ENCODE measurements around the gene EPM2A. TPM values are rescaled to one million over a fixed set of nuclear protein-coding genes. Genes with fewer than 3 reads are reported as not detected.

Gene EPM2A
- 15.8 and 21.9 TPM in 2 replicates for total RNA-seq

DNA sequence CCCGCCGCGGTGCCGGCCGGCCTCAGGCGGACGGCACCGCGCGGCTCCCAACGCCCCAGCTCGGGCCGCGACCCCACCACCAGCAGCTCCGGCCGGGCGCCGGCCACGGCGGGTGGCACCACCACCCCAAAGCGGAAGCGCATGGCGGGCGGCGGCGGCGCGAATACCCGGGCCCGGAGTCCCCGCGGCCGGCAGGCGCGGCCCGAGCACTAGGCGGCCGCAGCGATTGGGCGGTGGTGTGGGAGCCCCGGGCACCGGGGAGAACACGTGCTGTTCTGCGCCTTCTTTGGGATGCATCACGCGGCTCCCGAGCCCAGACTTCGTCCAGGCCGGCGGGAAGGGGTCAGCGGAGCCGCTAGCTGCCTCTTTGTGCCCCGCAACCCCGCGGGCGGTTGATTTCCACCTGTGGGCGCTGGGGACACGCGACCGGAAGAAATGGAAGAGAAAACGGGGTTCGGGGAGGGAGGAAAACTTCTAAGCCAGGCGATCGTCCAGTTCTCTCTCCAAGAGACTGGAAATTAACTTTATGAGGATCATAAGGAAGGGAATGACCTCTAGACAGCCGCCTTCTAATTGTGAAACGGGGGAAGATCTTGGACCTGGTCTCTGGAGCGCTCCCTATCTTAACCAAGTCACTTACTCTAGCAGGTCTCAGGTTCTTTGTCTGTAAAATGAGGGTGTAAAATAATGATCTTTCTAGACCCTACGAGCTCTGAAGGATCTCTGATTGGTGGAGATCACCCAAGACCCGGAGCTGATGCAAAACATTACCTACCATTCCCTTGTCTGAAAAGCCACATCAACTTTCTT is at the start of gene EPM2A:
Gene EPM2A (minus strand): TSS at position 165 of the 810 bp plus-strand sequence. CDS start 22 bp downstream, at position 143.
- peak; percentile 76 for ATAC-seq (ENCODE audit: low read depth)

DNA sequence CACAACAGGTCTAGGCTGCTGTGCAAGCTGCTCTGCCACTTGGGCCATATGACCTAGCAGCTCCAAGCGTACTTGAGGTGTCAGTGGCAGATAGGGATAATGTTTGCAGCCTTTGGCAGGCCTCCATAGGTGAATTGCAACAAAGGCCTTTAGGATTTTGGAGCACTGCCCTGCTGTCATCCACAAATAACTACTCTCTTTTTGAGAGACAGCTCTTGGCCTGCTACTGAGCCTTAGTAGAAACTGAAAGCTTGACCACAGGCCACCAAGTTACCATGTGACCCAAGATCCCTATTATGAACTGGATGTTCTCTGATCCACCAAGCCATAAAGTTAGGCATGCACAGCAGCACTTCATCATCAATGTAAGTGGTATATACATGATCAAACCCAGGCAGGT is 49.4 kb upstream of the EPM2A start:
- H3K4me1 Mint-ChIP-seq = no peaks in the 10 kb centered on the region
- H3K9me3 Mint-ChIP-seq = peaks cover 5% of the 10 kb centered on the region
- TF ChIP-seq, protein P1, sequence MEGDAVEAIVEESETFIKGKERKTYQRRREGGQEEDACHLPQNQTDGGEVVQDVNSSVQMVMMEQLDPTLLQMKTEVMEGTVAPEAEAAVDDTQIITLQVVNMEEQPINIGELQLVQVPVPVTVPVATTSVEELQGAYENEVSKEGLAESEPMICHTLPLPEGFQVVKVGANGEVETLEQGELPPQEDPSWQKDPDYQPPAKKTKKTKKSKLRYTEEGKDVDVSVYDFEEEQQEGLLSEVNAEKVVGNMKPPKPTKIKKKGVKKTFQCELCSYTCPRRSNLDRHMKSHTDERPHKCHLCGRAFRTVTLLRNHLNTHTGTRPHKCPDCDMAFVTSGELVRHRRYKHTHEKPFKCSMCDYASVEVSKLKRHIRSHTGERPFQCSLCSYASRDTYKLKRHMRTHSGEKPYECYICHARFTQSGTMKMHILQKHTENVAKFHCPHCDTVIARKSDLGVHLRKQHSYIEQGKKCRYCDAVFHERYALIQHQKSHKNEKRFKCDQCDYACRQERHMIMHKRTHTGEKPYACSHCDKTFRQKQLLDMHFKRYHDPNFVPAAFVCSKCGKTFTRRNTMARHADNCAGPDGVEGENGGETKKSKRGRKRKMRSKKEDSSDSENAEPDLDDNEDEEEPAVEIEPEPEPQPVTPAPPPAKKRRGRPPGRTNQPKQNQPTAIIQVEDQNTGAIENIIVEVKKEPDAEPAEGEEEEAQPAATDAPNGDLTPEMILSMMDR (IDR thresholded peaks at IDR 0.05) = no peak
- H3K27ac Mint-ChIP-seq = no peak overlapping the region
- intact Hi-C loops (cut with micrococcal nuclease) = no loop called here
- H3K36me3 Mint-ChIP-seq (ENCODE audit: low read depth) = peaks cover 4% of the 10 kb centered on the region
- ATAC-seq (ENCODE audit: low read depth) = no peak
- POLR2A ChIA-PET = no interaction called here
- CTCF ChIA-PET = no interaction called here
- H3K27me3 Mint-ChIP-seq = no peaks in the 10 kb centered on the region
- no peak overlapping the region for H3K4me3 Mint-ChIP-seq
- DNase-seq = no peak

More for the DNA sequence above, at the start of gene EPM2A:
- Mint-ChIP-seq H3K36me3 (ENCODE audit: low read depth) (peaks cover 10% of the 10 kb centered on the region), H3K9me3 (no peaks in the 10 kb centered on the region), H3K27me3 (no peaks in the 10 kb centered on the region), H3K4me3 (peak within 1 kb of the TSS; percentile 96), H3K27ac (peak within 1 kb of the TSS; percentile 99), H3K4me1 (peaks cover 26% of the 10 kb centered on the region)
- intact Hi-C loops (cut with micrococcal nuclease) = loop anchor here (1.0 to 10.0 kb wide), 9 partner anchors 31 to 1891 kb away; partner anchors contain the start of genes FBXO30, LTV1, SF3B5 and SHPRH
- ChIA-PET CTCF (interaction anchor here (1.3 kb wide), 1 partner anchor 80 kb away, joined by 3 read pairs; no protein-coding TSS in a partner anchor), POLR2A (interaction anchor here (0.5 to 4.7 kb wide), 14 partner anchors 76 to 1893 kb away, joined by 3 to 75 read pairs (median 4); partner anchors contain the start of genes FBXO30, LTV1 and SHPRH)
- DNase-seq = peak; percentile 80
- TF ChIP-seq, protein P1 (IDR thresholded peaks at IDR 0.05) = no peak

DNA sequence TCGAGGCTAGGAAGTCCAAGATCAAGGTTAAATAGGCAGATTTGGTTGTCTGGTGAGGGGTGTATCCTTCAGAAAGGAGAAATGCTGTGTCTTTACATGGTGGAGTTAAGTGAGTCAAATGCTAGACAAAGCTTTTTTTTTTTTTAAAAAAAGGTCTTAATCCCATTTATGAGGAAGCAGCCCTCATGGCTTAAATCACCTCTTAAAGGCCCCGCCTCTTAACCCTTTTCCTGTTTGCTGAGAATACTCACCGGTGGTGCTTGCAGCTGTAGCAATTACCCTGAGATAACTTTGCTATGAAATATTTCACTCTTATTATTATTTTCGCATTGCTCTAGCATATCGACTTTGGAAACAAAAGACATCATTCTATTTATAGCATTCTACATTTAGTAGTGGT is 48.5 kb upstream of the EPM2A start:
- Mint-ChIP-seq H3K9me3 (peaks cover 5% of the 10 kb centered on the region), H3K36me3 (ENCODE audit: low read depth) (peaks cover 4% of the 10 kb centered on the region), H3K27ac (no peak overlapping the region), H3K4me3 (no peak overlapping the region), H3K4me1 (no peaks in the 10 kb centered on the region), H3K27me3 (no peaks in the 10 kb centered on the region)
- POLR2A ChIA-PET = no interaction called here
- intact Hi-C loops (cut with micrococcal nuclease) = no loop called here
- ATAC-seq (ENCODE audit: low read depth) (no peak), DNase-seq (no peak)
- CTCF ChIA-PET = no interaction called here
- TF ChIP-seq, protein P1 (IDR thresholded peaks at IDR 0.05) = no peak

DNA sequence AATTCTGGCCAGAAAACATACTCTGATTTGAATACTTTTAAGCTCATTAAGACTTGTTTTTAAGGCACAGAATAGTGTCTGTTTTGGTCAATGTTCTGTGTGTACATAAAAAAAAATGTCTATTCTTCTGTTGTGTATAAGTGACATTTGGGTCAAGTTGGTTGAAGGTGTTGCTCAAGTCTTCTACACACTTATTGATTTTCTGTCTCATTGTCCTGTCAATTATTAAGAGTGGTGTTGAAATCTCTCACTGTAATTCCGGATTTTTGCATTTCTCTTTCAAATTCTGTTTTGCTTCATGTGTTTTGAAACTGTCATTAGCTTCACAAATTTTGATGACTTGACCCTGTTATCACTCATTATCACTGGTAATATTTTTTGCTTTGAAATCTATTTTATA is 37.5 kb upstream of the EPM2A start:
- ChIA-PET POLR2A (no interaction called here), CTCF (no interaction called here)
- Mint-ChIP-seq H3K9me3 (no peaks in the 10 kb centered on the region), H3K4me1 (no peaks in the 10 kb centered on the region), H3K36me3 (ENCODE audit: low read depth) (no peaks in the 10 kb centered on the region), H3K27ac (no peak overlapping the region), H3K27me3 (no peaks in the 10 kb centered on the region), H3K4me3 (no peak overlapping the region)
- TF ChIP-seq, protein P1 (IDR thresholded peaks at IDR 0.05) = no peak
- no peak for DNase-seq
- intact Hi-C loops (cut with micrococcal nuclease) = no loop called here
- ATAC-seq (ENCODE audit: low read depth) = no peak

DNA sequence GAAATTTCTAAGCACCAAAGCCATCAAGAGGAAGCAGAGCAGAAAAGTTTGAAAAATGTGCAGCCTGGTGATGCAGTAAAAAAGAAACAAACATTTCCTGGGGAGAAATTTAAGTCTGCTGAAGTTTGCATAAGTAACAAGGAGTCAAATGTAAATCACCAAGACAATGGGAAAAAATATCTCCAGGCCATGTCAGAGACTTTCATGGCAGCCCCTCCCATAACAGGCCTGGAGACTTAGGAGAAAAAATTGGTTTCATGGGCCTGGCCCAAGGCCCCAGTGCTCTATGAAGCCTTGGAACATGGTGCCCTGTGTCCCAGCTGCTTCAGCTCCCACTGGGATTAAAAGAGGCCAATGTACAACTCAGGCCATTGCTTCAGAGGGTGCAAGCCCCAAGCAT is 30.1 kb upstream of the EPM2A start:
- DNase-seq (no peak), ATAC-seq (ENCODE audit: low read depth) (no peak)
- ChIA-PET CTCF (no interaction called here), POLR2A (no interaction called here)
- H3K4me3 Mint-ChIP-seq = no peak overlapping the region
- H3K36me3 Mint-ChIP-seq (ENCODE audit: low read depth) = no peaks in the 10 kb centered on the region
- H3K27ac Mint-ChIP-seq = no peak overlapping the region
- no peaks in the 10 kb centered on the region for H3K27me3 Mint-ChIP-seq
- TF ChIP-seq, protein P1 (IDR thresholded peaks at IDR 0.05) = no peak
- peaks cover 4% of the 10 kb centered on the region for H3K9me3 Mint-ChIP-seq
- intact Hi-C loops (cut with micrococcal nuclease) = no loop called here
- no peaks in the 10 kb centered on the region for H3K4me1 Mint-ChIP-seq

All from activated B cell treated with CpG ODN at 0.5 μM for 24 hours (primary cell).